Measurements from ENCODE around the gene CTLA4.

Gene CTLA4

DNA sequence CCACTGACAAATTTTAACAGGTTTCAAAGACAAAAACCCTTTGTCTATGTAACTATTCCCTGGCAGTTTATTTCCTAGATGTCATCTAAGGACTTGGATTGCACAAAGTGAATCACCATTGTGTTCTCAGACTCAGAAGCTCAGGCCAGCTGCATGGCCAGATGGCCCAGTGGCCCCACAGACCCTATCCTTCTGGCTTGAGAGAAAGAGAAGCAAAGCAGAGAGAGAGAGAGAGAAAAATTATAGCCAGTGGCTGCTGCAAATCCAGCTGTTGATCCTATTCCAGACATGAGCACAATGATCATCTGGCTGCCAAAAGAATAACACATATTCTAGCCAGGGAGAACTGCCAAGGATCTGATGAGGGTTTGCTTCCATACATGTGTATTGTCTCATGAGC lies 25.8 kb downstream of the CTLA4 start:
- peak; percentile 62 to 85 for DNase-seq

DNA sequence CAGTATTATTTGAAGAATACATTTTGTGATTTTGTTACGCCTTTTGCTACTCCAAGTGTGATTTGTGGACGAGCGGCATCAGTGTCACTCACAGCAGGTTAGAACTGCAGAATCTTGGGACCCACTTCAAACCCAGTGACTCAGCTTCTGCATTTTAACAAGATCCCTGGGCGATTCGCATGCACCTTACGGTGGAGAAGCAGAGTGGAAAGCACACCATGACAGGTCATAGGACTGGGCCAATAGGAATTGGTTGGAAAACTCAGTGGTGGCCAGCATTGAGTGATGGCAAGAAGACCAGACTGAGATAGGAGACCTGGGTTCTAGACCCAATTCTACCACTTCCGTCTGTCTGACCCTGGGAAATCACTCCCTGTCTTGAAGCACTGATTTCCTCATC lies 26.3 kb downstream of the CTLA4 start:
- no peak for DNase-seq

DNA sequence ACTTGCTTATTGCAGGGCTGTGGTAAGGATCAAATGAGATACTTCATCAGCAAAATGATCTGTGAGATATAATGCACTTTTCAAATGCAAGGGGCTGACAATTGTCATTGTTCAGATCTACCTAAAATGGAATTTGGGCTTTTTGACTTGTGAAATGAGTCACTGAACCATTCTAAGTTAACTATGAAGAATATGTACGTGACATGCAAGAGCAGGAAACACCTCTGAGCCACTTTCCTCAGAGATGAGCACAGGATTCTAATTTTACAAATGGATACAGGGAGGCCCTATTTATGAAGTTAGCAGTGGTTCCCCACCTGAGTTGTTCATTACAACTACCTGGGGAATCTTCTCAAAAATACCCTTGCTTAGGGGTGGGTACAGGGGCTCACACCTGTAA lies 26.7 kb downstream of the CTLA4 start:
- DNase-seq, result no peak

DNA sequence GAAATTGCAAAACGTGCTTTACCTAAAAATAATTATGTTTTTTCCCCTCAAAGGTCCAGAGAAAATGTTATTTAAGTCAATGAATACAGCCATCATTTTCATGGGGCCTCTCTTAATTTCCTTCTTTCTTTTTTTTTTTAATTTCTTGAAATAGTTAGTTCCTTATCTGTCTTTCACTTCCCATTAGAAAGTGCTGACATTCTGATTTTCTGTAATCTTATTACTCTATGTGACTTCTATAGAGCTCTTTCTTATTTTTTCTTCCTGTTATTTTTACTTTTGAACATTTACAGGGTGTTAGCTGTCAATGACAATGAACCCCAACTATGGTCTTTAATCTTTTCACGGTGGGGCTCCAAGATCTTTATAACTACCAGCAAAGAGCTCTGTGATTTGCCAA lies 30.0 kb downstream of the CTLA4 start:
- no peak for DNase-seq

DNA sequence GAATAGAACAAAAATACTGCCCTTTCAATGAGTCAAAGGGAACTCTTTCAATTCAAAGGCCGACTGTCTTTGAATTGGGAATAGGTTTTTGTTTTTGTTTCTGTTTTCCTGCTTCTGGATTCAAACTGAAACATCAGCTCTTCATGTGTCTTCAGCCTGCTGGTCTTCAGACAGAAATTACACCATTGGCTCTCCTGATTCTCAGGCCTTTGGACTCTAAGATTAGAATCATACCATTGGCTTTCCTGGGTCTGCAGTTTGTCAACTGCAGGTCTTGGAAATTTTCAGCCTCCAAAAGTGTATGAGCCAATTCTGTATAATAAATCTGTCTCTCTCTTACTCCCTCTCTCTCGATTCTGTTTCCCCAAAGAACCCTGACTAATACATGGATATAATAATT lies 31.1 kb downstream of the CTLA4 start:
- no peak for DNase-seq

DNA sequence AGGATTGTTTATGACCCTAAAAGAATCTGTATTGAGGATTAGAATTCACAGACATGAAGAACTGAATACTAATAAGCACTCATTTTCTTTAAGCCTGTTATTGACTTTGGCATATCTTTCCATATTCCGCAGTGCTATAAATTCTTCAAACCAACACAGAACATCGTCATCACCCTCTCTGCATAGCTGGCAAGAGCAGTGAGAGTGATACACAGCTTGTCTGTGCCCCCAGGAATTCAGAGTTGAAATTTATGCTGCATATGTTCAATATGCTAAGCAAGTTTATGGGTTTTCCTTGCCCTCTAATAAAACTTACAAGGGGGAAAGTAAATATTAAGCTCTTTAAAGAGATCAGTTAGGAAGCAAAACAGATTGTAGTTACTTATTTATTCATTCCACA lies 32.7 kb downstream of the CTLA4 start:
- no peak for DNase-seq

DNA sequence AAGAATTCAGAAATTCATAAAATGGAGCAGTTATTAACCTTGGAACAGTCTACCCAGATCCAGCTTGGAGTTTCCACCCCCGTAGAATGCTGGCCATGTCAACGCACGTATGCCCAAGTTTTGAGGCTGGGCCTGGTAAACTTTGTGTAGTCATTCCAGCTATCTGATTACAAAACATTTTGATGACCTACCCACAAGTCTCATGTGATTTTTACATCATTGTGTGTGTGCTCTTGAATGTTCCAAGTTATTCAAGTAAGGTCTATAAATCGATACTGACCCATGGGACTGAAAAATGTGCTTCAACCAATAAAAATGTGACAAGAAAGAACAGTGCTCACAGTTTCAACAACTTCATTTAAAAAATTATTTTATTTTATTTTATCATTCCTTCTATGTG lies 36.5 kb downstream of the CTLA4 start:
- no peak for DNase-seq

DNA sequence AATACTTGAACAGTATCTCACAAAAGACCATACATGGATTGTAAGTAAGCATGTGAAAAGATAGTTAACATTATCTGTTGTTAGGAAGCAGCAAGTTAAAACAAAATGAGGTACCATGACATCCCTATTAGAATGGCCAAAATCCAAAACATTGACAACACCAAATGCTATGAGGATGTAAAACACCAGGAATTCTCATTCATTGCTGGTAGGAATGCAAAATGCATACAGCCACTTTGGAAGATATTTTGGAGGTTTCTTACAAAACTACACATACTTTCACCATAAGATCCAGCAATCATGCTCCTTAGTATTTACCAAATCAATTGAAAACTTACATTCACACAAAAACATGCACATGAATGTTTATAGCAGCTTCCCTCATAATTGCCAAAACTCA lies 38.1 kb downstream of the CTLA4 start:
- DNase-seq, result no peak

DNA sequence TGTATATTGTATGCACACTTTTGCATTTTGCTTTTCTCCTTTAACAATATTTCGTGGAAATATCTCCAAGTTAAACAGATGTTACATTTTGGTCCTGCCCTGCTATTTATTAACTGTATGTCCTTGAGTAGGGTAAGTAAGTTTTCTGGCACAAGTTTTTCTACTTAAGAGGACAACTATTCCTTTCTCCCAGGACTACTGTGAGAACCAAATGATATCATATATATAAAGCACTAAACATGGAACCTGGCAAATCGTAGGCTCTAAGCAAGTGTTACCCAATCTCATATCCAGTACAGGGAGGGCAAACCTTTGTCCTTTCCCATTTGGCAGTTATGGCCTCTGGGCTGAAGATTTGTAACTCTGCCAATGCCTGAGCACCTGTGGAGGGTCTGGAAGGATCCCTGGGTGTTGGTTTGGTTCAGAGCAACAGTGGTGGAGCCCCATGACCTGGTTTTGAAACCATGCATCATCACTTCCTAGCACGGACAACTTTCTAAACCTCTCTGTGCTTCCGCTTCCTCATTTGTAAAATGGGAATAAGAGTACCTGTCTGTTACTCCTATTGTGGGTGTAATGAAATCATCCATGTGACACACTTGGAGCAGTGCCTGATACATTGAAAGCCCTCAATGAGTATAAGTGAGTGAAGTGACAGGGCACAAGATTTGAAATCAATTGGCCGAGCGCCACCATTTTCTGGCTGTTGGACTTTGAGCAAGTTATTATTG lies 40.7 kb downstream of the CTLA4 start:
- DNase-seq, result no peak

DNA sequence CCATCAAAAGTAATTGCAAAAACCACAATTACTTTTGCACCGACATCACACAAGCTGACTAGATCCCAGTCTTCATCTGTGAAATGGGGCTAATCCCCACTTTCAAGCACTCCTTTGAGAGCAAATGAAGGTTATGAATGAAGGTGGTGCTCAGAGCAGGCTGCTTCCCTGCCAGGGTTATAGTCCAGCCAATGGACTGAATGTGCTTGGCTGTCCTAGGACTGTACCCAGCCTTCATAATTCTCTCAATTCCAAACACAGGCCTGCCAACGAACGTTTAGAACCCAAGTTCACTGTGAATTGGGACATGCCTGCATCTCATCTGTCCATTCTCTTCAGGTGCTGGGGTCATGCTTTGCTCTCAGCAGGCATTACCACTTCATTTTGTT lies 41.2 kb downstream of the CTLA4 start:
- no peak for DNase-seq

DNA sequence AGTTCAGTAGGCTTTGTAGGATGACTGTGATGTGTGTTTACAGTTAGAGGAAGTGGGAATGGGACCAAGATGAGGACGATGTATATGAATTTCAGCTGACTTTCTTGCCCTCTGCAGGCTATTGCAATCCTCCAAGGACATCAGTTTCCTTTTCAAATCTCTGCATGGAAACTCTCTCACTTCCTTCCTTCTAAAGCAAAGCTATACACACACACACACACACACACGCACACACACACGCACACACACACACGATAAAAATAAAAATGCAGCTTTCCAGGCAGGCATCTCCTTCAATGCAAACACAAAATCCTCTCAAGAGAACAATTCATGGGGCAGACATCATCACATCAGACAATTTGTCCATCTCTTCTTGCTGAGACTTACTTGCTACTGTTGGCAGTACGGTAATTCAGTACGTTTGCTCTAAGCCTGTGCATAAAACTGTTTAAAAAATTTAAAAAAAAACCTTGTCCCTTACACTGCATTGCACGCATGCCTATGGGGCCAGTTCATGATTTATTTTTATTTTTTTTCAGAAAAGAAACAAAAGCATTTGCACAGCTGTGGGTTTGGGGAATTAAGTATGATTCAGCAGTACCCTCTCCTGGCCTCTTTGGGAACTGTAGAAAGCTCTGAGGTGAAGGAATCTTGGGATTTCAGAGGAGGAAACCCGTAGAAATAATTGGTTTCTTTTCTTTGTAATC lies 41.8 kb downstream of the CTLA4 start:
- DNase-seq, result peak; percentile 43 to 59

DNA sequence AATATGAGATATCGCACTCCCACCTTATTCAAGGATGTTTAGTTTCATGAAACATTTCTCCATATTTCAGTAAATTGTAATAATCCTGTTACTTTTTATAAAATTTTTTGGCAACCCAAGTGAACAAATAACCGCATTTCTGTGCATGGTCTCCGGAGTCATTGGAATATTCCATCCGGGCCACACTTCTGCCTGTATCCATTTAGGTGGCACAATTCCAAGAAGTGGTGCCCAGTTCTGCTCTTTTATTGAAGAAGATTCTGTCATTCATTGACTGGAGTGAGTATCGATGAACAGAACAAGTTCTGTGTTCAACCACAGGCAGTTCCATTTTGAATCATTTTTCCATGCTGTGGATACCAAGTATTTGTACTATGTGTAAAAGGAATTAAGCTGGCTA lies 42.4 kb downstream of the CTLA4 start:
- no peak for DNase-seq

DNA sequence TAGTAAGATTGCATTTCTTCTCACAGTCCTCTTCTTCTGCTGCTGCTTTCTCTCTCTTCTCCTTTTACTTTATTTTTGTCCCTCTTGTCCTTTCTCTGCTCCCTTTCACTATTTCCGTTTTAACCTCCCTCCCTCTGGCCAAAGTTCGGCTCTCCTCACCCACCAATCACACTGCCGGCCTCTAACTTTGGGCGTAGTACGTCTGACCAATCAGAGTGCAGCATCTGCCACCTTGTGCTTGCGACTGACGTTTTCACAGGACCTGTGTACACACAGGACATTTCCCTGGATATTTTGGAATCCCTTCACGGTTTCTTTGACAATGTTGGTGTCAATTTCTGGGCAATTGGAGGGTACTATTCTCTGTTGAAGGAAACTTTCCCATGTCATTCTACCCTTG lies 46.4 kb downstream of the CTLA4 start:
- no peak for DNase-seq

DNA sequence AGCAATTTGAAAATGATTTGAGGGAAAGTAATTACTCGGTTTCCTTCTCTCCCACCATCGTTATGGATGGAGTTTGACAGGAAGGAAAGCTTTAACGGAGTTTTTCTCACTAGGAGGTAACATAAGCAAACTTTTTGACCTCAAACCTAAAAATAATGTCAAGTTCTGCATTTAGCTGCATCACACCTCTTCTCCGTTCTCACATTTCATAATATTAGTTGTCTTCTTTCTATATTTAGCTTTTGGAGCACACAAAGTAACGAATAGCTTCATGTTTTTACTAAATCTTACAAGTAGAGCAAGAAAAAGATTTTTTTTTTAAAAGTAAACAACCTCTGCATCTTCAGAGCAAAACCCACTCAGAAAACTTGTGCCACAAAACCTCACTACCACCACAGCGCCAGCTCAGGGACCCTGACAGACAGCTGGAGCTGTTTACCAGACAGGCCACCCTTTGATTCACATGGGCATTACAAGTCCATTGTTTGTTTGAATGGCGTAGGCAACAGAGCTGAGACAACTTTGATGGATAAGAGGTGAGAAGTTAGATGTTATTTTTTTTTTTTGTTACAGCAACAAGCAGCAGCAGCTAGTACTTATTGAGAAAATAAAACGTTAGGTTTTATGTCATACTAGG lies 47.1 kb downstream of the CTLA4 start:
- DNase-seq, result no peak

DNA sequence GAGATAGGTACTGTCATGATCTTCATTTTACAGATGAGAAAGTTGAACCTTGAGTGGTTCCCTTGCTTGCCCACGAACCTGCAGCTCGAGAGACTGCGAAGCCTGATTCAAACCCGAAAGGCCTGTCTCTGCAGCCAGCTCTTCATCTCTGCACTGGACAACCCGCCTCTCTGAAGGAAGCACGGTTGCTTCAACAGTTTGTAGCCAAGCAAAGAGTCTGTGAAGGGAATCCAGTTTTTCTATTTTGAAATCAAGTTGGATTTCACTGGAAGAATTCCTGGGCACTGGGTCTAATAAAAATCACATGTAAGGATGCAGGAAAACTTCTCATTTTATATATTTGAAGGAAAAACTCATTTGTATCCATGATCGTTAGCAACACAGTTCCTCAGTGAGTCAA lies 47.7 kb downstream of the CTLA4 start:
- no peak for DNase-seq

DNA sequence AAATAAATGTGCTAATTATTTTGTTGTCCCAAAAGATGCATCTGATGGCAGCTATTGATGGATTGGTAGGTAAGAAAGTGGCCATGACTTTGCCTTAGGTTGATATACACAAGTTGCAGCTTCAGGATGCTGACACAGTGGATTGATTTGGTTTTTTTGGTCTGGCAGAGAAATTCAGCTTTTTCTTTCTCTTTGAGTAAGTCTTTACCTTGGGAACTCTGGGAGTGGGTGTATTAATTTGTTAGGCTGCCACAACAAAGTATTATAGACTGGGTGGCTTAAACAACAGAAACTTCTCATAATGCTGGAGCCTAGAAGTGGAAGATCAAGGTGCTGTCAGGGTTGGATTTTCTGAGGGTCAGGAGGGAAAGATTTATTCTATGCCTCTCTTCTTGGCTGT lies 49.2 kb downstream of the CTLA4 start:
- no peak for DNase-seq

DNA sequence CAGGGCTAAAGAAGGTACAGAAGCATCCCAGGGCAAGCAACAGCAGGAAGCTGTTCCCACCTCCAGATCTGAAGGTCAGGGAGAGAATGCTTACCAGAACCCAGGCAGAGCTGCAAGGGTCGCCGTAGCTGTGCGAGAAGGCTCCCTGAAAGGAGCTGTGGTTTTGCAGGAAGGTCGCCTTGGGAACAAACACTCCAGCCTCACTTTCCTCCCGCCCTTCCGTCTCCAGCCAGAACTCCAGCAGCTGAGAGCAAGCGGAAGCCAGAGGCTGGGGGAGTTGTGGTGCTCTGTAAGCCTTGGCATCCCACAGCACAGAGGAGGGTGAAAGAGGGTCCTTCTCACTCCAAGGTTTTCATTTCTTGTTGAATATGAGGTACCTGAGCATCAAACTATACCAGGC lies 50.7 kb downstream of the CTLA4 start:
- DNase-seq, result no peak

DNA sequence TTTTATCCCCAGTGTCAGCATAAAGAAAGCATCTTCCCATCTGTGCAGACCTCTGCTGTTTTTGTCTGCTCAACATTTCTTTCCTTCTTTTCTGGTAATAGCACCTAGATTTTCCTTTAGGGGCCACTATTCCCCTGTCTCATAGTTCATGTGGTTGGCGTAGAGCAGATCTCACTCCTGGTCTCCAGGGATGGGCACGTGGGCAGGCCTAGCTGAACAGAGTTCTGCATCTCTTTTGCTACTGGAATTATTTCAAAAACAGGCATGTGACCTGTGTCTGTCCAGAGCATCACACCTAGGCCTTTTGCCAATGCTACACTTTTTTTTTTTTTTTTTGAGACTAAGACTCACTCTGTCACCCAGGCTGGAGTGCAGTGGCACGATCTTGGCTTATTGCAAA lies 51.3 kb downstream of the CTLA4 start:
- no peak for DNase-seq
